K562 (cell line): ENCODE data around the gene DDR1.

Source experiments
- BHLHE40 ChIP-seq: IDR thresholded peaks from 2 replicates; pipeline ENCODE4 v1.6.1; 2011; ENCODE audit warnings: low read length, improper control_type of control experiment
- CTCF ChIP-seq, 3 experiments: IDR thresholded peaks in 2 of 3; conservative IDR thresholded peaks in 1 of 3; 2 replicates each; pipeline ENCODE4 v1.5.1; 2011 to 2012; ENCODE audit warnings: low read length in 3 of 3, mild to moderate bottlenecking in 3 of 3, control low read depth in 2 of 3, improper control_type of control experiment in 1 of 3, inconsistent platforms in 1 of 3, low read depth in 1 of 3, mixed read lengths in 1 of 3, moderate library complexity in 1 of 3; ENCODE audit not compliant: insufficient read depth in 2 of 3
- EHMT2 ChIP-seq: fragments of 450-650 bp; IDR thresholded peaks from 2 replicates; pipeline ENCODE4 v1.6.1; 2018; ENCODE audit warnings: antibody characterized with exemption
- MLX ChIP-seq, 2 experiments: fragments of 450-650 bp in 1 of 2; sonication (generic) in 1 of 2; formaldehyde crosslinking; conservative IDR thresholded peaks; 2 replicates each; pipeline versions ENCODE4 v1.4.0 to v1.8.1; 2020 to 2022; ENCODE audit warnings: mild to moderate bottlenecking in 1 of 2, missing genetic modification reagents in 1 of 2
- MNT ChIP-seq, 2 experiments: fragments of 450-650 bp; conservative IDR thresholded peaks; 2 replicates each; pipeline ENCODE4 v1.6.1; 2017; ENCODE audit warnings: mild to moderate bottlenecking in 2 of 2, moderate library complexity in 2 of 2
- MTA1 ChIP-seq: fragments of 450-650 bp; IDR thresholded peaks from 2 replicates; pipeline ENCODE4 v1.6.1; 2017; ENCODE audit warnings: borderline replicate concordance
- NR2F6 ChIP-seq: fragments of 450-650 bp; formaldehyde crosslinking; IDR thresholded peaks from 2 replicates; pipeline ENCODE4 v1.4.0; 2020; ENCODE audit warnings: mild to moderate bottlenecking
- RAD51 ChIP-seq: fragments of 450-650 bp; IDR thresholded peaks from 2 replicates; pipeline ENCODE4 v1.7.1; 2016; ENCODE audit warnings: low read depth, mild to moderate bottlenecking, borderline replicate concordance
- TFAP4 ChIP-seq: sonication (generic); formaldehyde crosslinking; IDR thresholded peaks from 2 replicates; pipeline ENCODE4 v1.8.0; 2022; ENCODE audit warnings: missing genetic modification reagents, mild to moderate bottlenecking, moderate library complexity, borderline replicate concordance
- ZFP36 ChIP-seq: fragments of 150-350 bp; IDR thresholded peaks from 2 replicates; pipeline ENCODE4 v1.6.1; 2018; ENCODE audit warnings: low read length, low read depth; ENCODE audit not compliant: partially characterized antibody
- ZNF507 ChIP-seq: conservative IDR thresholded peaks from 2 replicates; pipeline ENCODE4 v1.6.1; 2017; ENCODE audit warnings: missing genetic modification characterization, missing compliant biosample characterization
- ZNF561 ChIP-seq: fragments of 450-650 bp; formaldehyde crosslinking; conservative IDR thresholded peaks from 2 replicates; pipeline ENCODE4 v1.4.0; 2020; ENCODE audit warnings: mild to moderate bottlenecking, moderate library complexity

- TF ChIP-seq CTCF (IDR thresholded peaks at IDR 0.05 in 2 of 3, conservative IDR thresholded peaks at IDR 0.05 in 1 of 3; ENCODE audit: insufficient read depth in 2 of 3, low read depth in 1 of 3, low read length in 3 of 3) (no peak), ZFP36 (no peak), MTA1 (no peak), BHLHE40 (no peak), ZNF507 (tag) (no peak), TFAP4 (CRISPR knock-in tag) (no peak), MNT (conservative IDR thresholded peaks at IDR 0.05) (no peak), MLX (CRISPR knock-in tag; conservative IDR thresholded peaks at IDR 0.05) (no peak), RAD51 (no peak), EHMT2 (no peak), ZNF561 (no peak), NR2F6 (CRISPR knock-in tag) (no peak)
These were observed 48.7 kb upstream of the DDR1 start for GRCh38 chr6:30835576-30835975.
